ENCODE results near the gene BORCS5. TPM values are rescaled to one million over a fixed set of nuclear protein-coding genes. Genes with fewer than 3 reads are reported as not detected.

Gene BORCS5
- total and polyA plus RNA-seq, 2 experiments from 2014 or later: 11.3 to 12.6 TPM

DNA sequence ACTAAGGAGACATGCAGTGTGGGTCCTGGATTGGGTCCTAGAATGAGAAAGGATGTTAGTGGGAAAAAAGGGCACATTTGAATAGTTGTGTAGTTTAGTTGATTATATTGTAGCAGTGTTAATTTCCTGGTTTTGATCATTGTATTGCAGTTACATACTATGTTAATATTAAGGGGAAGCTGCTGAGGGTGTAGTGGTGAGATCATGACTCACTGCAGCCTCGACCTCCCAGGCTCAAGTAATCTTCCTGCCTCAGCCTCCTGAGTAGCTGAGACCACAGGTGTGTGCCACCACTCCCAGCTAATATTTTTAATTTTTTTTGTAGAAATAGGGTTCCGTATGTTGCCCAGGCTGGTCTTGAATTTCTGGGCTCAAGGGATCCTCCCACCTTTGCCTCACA lies 21.7 kb downstream of the BORCS5 start:
- Mint-ChIP-seq H3K9me3 (peaks cover 9% of the 10 kb centered on the region; the same call in 2 of the 3 replicates), H3K36me3 (ENCODE audit: low read depth) (peaks cover 20% of the 10 kb centered on the region), H3K4me3 (no peak overlapping the region), H3K27ac (no peak overlapping the region; the same call in 1 of the 2 replicates), H3K27me3 (ENCODE audit: insufficient read depth, low read depth, poor library complexity) (no peaks in the 10 kb centered on the region), H3K4me1 (peaks cover 13% of the 10 kb centered on the region)
- no peaks in the 10 kb centered on the region for H3K36me3 ChIP-seq (ENCODE audit: insufficient read depth)
- ATAC-seq (no peak), DNase-seq (ENCODE audit: low spot score) (no peak)
- H2AFZ ChIP-seq: no peak overlapping the region
- H3K4me3 ChIP-seq: no peak overlapping the region
- no peaks in the 10 kb centered on the region for H3K79me2 ChIP-seq (replicated peaks; ENCODE audit: insufficient read depth)
- H3K4me1 ChIP-seq (ENCODE audit: insufficient read depth): peaks cover 6% of the 10 kb centered on the region; the same call in 1 of the 2 replicates
- H3K27me3 ChIP-seq (ENCODE audit: insufficient read depth): no peaks in the 10 kb centered on the region
- H3K27ac ChIP-seq (ENCODE audit: low read depth): no peak overlapping the region
- TF ChIP-seq, protein P1, sequence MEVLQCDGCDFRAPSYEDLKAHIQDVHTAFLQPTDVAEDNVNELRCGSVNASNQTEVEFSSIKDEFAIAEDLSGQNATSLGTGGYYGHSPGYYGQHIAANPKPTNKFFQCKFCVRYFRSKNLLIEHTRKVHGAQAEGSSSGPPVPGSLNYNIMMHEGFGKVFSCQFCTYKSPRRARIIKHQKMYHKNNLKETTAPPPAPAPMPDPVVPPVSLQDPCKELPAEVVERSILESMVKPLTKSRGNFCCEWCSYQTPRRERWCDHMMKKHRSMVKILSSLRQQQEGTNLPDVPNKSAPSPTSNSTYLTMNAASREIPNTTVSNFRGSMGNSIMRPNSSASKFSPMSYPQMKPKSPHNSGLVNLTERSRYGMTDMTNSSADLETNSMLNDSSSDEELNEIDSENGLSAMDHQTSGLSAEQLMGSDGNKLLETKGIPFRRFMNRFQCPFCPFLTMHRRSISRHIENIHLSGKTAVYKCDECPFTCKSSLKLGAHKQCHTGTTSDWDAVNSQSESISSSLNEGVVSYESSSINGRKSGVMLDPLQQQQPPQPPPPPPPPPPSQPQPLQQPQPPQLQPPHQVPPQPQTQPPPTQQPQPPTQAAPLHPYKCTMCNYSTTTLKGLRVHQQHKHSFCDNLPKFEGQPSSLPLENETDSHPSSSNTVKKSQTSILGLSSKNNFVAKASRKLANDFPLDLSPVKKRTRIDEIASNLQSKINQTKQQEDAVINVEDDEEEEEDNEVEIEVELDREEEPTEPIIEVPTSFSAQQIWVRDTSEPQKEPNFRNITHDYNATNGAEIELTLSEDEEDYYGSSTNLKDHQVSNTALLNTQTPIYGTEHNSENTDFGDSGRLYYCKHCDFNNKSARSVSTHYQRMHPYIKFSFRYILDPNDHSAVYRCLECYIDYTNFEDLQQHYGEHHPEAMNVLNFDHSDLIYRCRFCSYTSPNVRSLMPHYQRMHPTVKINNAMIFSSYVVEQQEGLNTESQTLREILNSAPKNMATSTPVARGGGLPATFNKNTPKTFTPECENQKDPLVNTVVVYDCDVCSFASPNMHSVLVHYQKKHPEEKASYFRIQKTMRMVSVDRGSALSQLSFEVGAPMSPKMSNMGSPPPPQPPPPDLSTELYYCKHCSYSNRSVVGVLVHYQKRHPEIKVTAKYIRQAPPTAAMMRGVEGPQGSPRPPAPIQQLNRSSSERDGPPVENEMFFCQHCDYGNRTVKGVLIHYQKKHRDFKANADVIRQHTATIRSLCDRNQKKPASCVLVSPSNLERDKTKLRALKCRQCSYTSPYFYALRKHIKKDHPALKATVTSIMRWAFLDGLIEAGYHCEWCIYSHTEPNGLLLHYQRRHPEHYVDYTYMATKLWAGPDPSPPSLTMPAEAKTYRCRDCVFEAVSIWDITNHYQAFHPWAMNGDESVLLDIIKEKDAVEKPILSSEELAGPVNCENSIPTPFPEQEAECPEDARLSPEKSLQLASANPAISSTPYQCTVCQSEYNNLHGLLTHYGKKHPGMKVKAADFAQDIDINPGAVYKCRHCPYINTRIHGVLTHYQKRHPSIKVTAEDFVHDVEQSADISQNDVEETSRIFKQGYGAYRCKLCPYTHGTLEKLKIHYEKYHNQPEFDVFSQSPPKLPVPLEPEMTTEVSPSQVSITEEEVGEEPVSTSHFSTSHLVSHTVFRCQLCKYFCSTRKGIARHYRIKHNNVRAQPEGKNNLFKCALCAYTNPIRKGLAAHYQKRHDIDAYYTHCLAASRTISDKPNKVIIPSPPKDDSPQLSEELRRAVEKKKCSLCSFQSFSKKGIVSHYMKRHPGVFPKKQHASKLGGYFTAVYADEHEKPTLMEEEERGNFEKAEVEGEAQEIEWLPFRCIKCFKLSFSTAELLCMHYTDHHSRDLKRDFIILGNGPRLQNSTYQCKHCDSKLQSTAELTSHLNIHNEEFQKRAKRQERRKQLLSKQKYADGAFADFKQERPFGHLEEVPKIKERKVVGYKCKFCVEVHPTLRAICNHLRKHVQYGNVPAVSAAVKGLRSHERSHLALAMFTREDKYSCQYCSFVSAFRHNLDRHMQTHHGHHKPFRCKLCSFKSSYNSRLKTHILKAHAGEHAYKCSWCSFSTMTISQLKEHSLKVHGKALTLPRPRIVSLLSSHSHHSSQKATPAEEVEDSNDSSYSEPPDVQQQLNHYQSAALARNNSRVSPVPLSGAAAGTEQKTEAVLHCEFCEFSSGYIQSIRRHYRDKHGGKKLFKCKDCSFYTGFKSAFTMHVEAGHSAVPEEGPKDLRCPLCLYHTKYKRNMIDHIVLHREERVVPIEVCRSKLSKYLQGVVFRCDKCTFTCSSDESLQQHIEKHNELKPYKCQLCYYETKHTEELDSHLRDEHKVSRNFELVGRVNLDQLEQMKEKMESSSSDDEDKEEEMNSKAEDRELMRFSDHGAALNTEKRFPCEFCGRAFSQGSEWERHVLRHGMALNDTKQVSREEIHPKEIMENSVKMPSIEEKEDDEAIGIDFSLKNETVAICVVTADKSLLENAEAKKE (CRISPR knock-in tag; IDR thresholded peaks at IDR 0.05): no peak
- TF ChIP-seq STAT1 (IDR thresholded peaks at IDR 0.05; ENCODE audit: unreplicated experiment) (no peak), CREB1 (CRISPR knock-in tag; IDR thresholded peaks at IDR 0.05; ENCODE audit: low read depth) (no peak), ZNF114 (CRISPR knock-in tag; IDR thresholded peaks at IDR 0.05) (no peak)
- no peaks in the 10 kb centered on the region for H3K9me2 ChIP-seq (ENCODE audit: insufficient read depth)
- H3K4me2 ChIP-seq: no peak overlapping the region
- H3F3A ChIP-seq (replicated peaks; ENCODE audit: low read depth): no peaks in the 10 kb centered on the region
- no peaks in the 10 kb centered on the region for H4K20me1 ChIP-seq (replicated peaks; ENCODE audit: insufficient read depth)

DNA sequence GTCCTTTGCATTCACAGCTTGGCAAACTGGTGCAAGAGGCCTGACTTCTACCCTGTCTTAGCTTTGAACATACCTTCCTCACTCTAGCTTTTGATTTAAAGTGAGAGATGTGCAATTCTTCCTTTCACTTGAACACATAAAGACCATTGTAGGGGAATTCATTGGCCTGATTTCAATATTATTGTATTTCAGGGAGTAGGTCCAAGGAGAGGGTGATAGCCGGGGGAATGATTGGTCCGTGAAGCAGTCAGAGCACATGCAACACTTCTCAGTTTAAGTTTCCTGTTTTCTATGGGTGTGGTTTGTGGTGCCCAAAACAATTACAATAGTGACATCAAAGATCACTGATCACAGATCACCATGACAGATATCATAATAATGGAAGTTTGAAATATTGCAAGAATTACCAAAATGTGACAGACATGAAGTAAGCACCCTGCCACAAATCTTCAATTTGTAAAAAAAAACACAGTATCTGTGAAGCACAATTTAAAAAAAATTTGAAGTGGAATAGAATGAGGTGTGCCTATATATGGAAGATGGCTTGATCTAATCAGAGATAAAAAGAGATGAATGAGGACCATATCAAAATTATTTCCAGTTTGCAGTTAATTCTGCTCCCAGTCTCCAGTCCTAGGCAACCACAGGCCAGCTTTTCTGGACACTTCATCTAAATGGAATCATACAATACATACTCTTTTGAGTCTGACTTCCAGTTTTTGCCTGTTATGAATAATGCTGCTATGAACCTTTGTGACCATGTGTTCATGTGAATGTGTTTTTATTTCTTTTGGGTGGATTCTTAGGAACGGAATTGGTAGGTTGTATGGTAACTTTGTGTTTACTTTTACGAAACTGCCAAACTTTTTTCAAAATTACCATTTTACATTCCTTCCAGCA lies 23.2 kb downstream of the BORCS5 start:
- Mint-ChIP-seq H3K4me3 (no peak overlapping the region), H3K9me3 (peaks cover 9% of the 10 kb centered on the region; the same call in 2 of the 3 replicates), H3K27me3 (ENCODE audit: insufficient read depth, low read depth, poor library complexity) (no peaks in the 10 kb centered on the region), H3K36me3 (ENCODE audit: low read depth) (peaks cover 22% of the 10 kb centered on the region), H3K27ac (no peak overlapping the region), H3K4me1 (peaks cover 25% of the 10 kb centered on the region)
- H3K4me2 ChIP-seq: no peak overlapping the region
- H3K79me2 ChIP-seq (replicated peaks; ENCODE audit: insufficient read depth): no peaks in the 10 kb centered on the region
- no peaks in the 10 kb centered on the region for H3F3A ChIP-seq (replicated peaks; ENCODE audit: low read depth)
- no peaks in the 10 kb centered on the region for H3K36me3 ChIP-seq (ENCODE audit: insufficient read depth)
- no peak overlapping the region for H2AFZ ChIP-seq
- no peak overlapping the region for H3K4me3 ChIP-seq
- H3K4me1 ChIP-seq (ENCODE audit: insufficient read depth): peaks cover 18% of the 10 kb centered on the region
- ATAC-seq (no peak), DNase-seq (ENCODE audit: low spot score) (no peak)
- H3K27ac ChIP-seq (ENCODE audit: low read depth): no peak overlapping the region
- no peaks in the 10 kb centered on the region for H3K27me3 ChIP-seq (ENCODE audit: insufficient read depth)
- H3K9me2 ChIP-seq (ENCODE audit: insufficient read depth): no peaks in the 10 kb centered on the region
- H4K20me1 ChIP-seq (replicated peaks; ENCODE audit: insufficient read depth): no peaks in the 10 kb centered on the region
- TF ChIP-seq ZNF114 (CRISPR knock-in tag; IDR thresholded peaks at IDR 0.05) (no peak), ZNF331 (CRISPR knock-in tag; IDR thresholded peaks at IDR 0.05; ENCODE audit: low read depth) (no peak), JUNB (IDR thresholded peaks at IDR 0.05; ENCODE audit: unreplicated experiment) (no peak), EZH2phosphoT487 (IDR thresholded peaks at IDR 0.05; ENCODE audit: unreplicated experiment) (no peak), CREB1 (CRISPR knock-in tag; IDR thresholded peaks at IDR 0.05; ENCODE audit: low read depth) (no peak), NANOG (IDR thresholded peaks at IDR 0.05; ENCODE audit: borderline replicate concordance) (no peak), STAT1 (IDR thresholded peaks at IDR 0.05; ENCODE audit: unreplicated experiment) (no peak)
- TF ChIP-seq, protein P2, sequence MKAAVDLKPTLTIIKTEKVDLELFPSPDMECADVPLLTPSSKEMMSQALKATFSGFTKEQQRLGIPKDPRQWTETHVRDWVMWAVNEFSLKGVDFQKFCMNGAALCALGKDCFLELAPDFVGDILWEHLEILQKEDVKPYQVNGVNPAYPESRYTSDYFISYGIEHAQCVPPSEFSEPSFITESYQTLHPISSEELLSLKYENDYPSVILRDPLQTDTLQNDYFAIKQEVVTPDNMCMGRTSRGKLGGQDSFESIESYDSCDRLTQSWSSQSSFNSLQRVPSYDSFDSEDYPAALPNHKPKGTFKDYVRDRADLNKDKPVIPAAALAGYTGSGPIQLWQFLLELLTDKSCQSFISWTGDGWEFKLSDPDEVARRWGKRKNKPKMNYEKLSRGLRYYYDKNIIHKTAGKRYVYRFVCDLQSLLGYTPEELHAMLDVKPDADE (IDR thresholded peaks at IDR 0.05): no peak
- TF ChIP-seq, protein P3, sequence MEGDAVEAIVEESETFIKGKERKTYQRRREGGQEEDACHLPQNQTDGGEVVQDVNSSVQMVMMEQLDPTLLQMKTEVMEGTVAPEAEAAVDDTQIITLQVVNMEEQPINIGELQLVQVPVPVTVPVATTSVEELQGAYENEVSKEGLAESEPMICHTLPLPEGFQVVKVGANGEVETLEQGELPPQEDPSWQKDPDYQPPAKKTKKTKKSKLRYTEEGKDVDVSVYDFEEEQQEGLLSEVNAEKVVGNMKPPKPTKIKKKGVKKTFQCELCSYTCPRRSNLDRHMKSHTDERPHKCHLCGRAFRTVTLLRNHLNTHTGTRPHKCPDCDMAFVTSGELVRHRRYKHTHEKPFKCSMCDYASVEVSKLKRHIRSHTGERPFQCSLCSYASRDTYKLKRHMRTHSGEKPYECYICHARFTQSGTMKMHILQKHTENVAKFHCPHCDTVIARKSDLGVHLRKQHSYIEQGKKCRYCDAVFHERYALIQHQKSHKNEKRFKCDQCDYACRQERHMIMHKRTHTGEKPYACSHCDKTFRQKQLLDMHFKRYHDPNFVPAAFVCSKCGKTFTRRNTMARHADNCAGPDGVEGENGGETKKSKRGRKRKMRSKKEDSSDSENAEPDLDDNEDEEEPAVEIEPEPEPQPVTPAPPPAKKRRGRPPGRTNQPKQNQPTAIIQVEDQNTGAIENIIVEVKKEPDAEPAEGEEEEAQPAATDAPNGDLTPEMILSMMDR (conservative IDR thresholded peaks at IDR 0.05; ENCODE audit: low read depth in 2 of 2): no peak
